ENCODE data around the gene ZNF540.
A peak's percentile ranks its signal among the peaks of the same experiment; 100 is the strongest.

Gene ZNF540

GRCh38 chr19:37594304-37594981 is at the start of gene ZNF540, which contains the start of gene ZNF571:
TSS of gene ZNF540 (plus strand) at chr19:37594876. CDS start at chr19:37598448, 3,572 bp downstream.
TSS of gene ZNF571 (minus strand) at chr19:37594792. CDS start at chr19:37586676, 8,116 bp downstream.
- TF ChIP-seq POLR2A (IDR thresholded peaks at IDR 0.05; ENCODE audit: low read depth, low read length), result peak; percentile 51
- FAIRE-seq (peak; percentile 97), DNase-seq (ENCODE audit: insufficient read length, low spot score) (peak; percentile 84)

- DNase-seq (ENCODE audit: insufficient read length, low spot score) (no peak), FAIRE-seq (no peak)
- TF ChIP-seq POLR2A (IDR thresholded peaks at IDR 0.05; ENCODE audit: low read depth, low read length), result no peak
These were observed 43.3 kb upstream of the ZNF540 start for GRCh38 chr19:37551129-37551993.

DNA sequence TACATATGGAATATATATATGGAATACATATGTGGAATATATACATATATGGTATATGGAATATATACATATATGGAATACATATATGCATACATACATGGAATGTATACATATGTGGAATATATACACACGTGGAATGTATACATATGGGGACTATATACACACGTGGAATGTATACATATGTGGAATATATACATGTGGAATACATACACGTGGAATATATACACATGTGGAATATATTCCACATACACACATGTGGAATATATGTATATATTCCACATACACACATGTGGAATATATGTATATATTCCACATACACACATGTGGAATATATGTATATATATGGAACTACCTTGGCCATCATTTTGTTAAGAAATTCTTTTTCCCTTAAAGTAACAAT is 31.2 kb upstream of the ZNF540 start:
- no peak for TF ChIP-seq POLR2A (IDR thresholded peaks at IDR 0.05; ENCODE audit: low read depth, low read length)
- FAIRE-seq (no peak), DNase-seq (ENCODE audit: insufficient read length, low spot score) (no peak)

DNA sequence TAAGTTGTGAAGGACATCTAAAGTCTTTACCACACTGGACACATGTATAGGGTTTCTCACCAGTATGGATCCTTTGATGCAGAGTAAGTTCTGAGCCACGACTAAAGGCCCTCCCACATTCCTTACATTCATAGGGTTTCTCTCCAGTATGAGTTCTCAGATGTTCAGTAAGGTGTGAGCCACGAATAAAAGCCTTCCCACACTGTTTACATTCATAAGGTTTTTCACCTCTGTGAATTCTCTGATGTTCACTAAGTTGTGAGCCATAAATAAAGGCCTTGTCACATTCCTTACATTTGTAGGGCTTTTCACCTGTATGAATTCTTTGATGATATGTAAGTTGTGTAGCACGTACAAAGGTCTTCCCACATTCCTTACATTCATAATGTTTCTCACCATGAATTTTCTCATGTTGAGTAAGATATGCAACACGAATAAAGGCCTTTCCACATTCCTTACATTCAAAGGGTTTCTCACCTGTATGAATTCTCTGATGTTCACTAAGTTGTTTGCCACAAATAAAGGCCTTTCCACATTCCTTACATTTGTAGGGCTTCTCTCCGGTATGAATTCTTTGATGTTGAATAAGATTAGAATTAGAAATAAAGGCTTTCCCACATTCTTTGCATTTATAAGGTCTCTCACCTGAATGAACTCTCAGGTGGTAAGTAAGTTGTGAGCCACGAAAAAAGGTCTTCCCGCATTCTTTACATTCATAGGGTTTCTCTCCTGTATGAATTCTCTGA is 29.9 kb upstream of the ZNF540 start:
- TF ChIP-seq POLR2A (IDR thresholded peaks at IDR 0.05; ENCODE audit: low read depth, low read length), result no peak
- FAIRE-seq, result peak; percentile 69
- DNase-seq (ENCODE audit: insufficient read length, low spot score), result no peak

GRCh38 chr19:37565370-37565669 is 29.4 kb upstream of the ZNF540 start:
- FAIRE-seq (no peak), DNase-seq (ENCODE audit: insufficient read length, low spot score) (no peak)
- TF ChIP-seq POLR2A (IDR thresholded peaks at IDR 0.05; ENCODE audit: low read depth, low read length), result no peak

DNA sequence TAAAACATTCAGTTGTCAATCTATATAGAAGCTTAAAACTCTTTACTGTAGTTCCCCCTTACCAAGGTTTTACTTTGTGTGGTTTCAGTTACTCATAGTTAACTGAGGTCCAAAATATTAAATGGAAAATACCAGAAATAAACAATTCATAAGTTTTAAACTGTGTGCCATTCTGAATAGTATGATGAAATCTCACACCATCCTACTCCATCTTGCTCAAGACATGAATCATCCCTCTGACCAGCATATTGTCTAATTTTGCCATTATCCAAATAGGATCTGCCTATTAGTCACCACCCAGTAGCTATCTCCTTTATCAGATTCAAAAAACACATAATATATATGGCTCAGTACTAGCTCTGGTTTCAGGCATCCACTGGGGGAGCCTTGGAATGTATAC is 22.5 kb upstream of the ZNF540 start:
- DNase-seq (ENCODE audit: insufficient read length, low spot score), result no peak
- peak; percentile 57 for FAIRE-seq

DNA sequence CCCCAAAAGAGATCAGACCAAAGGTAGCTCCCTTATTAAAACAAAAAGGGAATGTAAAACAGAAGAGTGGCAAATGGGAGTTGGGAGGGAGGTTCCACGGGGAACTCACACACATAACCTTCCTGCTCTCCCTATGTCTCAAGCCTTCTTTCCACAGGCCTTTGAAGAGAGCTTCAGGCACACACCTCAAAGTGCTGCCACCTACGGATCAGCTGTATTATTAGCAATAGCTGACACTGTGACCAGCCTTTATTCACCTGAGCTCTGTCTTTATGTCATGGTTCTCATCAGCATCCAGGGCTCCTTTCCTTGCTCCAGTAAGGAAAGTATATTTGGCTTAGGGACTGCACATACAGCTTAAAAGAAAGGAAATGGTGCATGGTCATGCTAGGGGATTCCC is 11.3 kb upstream of the ZNF540 start:
- TF ChIP-seq POLR2A (IDR thresholded peaks at IDR 0.05; ENCODE audit: low read depth, low read length), result no peak
- FAIRE-seq, result no peak
- no peak for DNase-seq (ENCODE audit: insufficient read length, low spot score)

More for the DNA sequence above, 22.5 kb upstream of the ZNF540 start:
- TF ChIP-seq POLR2A (IDR thresholded peaks at IDR 0.05; ENCODE audit: low read depth, low read length), result no peak

DNA sequence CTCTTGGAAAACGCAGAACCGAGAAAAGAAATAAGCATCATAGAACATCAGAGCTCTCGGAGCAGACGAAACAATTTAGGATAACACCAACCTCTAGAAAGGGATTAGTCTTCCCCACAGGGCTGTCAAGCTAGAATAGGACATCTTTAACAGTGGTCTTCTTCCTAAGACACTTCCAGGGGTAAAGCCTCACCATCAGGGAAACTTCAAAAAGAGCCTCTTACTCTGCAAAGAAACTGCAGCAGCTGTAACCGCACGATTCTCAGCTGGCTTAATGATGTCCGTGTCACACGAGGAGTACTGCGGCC is 726 bp upstream of the ZNF540 start:
- TF ChIP-seq POLR2A (IDR thresholded peaks at IDR 0.05; ENCODE audit: low read depth, low read length), result no peak
- no peak for DNase-seq (ENCODE audit: insufficient read length, low spot score)
- no peak for FAIRE-seq

- no peak for TF ChIP-seq POLR2A (IDR thresholded peaks at IDR 0.05; ENCODE audit: low read depth, low read length)
- DNase-seq (ENCODE audit: insufficient read length, low spot score) (peak; percentile 60), FAIRE-seq (no peak)
These were observed 306 bp downstream of the ZNF540 start for GRCh38 chr19:37594982-37595382.

GRCh38 chr19:37635076-37636056 is 40.7 kb downstream of the ZNF540 start:
- FAIRE-seq (peak; percentile 68), DNase-seq (ENCODE audit: insufficient read length, low spot score) (no peak)
- TF ChIP-seq POLR2A (IDR thresholded peaks at IDR 0.05; ENCODE audit: low read depth, low read length), result no peak

- peak; percentile 48 for FAIRE-seq
- no peak for DNase-seq (ENCODE audit: insufficient read length, low spot score)
- TF ChIP-seq POLR2A (IDR thresholded peaks at IDR 0.05; ENCODE audit: low read depth, low read length), result no peak
These were observed 59.4 kb downstream of the ZNF540 start for GRCh38 chr19:37654118-37654517.

DNA sequence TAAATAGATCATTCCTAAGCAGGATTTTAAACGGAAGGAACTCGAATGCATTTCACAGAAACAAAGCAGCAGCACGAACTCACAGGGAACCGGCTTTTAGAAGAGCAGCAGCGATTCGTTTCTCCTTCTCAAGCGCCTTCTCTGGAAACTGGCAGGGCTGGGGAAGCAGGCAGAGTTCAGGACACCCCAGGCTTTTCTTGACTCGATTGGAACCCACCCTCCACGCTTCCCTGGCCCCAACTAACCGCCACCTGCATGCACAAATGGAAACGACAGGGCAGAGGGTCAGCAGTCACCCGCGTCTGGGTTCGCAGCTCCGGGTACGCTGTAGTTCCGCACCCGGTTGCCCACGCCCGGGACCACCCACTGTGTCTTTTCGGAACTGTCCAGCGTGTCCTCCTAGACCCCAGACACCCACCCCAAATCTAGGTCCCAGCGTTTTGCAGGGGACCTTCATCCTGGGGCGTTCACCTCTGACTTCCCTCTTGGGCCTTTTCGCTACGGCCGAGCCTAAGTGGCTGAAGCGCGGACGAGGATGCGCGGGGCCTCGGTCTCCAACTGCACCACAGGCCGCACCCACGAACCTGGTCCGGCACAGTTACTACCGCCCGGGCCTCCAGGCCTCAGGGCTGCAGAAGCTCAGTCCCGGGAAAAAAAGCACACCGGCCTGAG is 60.1 kb downstream of the ZNF540 start:
- no peak for TF ChIP-seq POLR2A (IDR thresholded peaks at IDR 0.05; ENCODE audit: low read depth, low read length)
- FAIRE-seq (no peak), DNase-seq (ENCODE audit: insufficient read length, low spot score) (peak; percentile 35)

DNA sequence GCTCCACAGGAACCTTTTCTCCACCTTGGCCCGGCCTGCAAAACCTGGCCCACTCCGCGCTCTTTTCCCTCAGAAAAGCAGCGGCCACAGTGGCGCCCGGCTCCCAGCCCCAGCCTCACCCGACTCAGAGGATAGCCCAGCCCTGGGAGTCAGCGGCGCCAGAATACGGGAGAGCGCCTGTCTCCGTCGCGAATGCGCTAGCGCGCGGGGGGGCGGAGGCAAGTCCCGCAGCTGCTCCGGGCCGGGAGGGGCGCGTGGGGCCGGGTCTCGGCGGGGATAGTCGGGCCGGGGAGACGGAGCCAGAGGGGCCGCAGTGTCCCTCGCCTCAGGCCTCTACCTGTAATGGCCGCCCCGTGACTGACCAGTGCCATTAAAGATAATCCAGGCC is 60.6 kb downstream of the ZNF540 start, which contains the start of gene ZFP30:
ZFP30 (minus strand) TSS at position 165 of the 388 bp plus-strand sequence. CDS start 7,643 bp downstream, outside the sequence.
- FAIRE-seq (no peak), DNase-seq (ENCODE audit: insufficient read length, low spot score) (peak; percentile 93)
- peak; percentile 70 for TF ChIP-seq POLR2A (IDR thresholded peaks at IDR 0.05; ENCODE audit: low read depth, low read length)
